HUES48 (cell line): ENCODE results near the gene LAMC2.
"Not testable (repeated sequence)": the region's sequence is repeated elsewhere in the genome, so short reads cannot be mapped to it uniquely, and the experiment has no call there.

Source experiments
- H3K27ac ChIP-seq: one replicate; pipeline ENCODE4 v1.7.0; 2013; ENCODE audit warnings: low read depth, low read length, inconsistent platforms
- H3K27me3 ChIP-seq: 2 replicates; pipeline ENCODE4 v1.6.1; 2013; ENCODE audit warnings: mild to moderate bottlenecking, low read length; ENCODE audit not compliant: control insufficient read depth, insufficient read depth
- H3K36me3 ChIP-seq: 2 replicates; pipeline ENCODE4 v1.6.1; 2013; ENCODE audit warnings: low read length; ENCODE audit not compliant: control insufficient read depth, insufficient read depth
- H3K4me1 ChIP-seq: 2 replicates; pipeline ENCODE4 v1.6.1; 2013; ENCODE audit warnings: mild to moderate bottlenecking, low read length; ENCODE audit not compliant: control insufficient read depth, insufficient read depth
- H3K4me3 ChIP-seq: 2 replicates; pipeline ENCODE4 v1.5.1; 2013; ENCODE audit warnings: mild to moderate bottlenecking, low read depth, low read length
- H3K9ac ChIP-seq: 2 replicates; pipeline ENCODE4 v1.6.1; 2013; ENCODE audit warnings: mild to moderate bottlenecking, low read depth, low read length, moderate library complexity
- H3K9me3 ChIP-seq: 2 replicates; pipeline ENCODE4 v1.6.1; 2013; ENCODE audit warnings: low read length; ENCODE audit not compliant: control insufficient read depth, insufficient read depth

LAMC2 gene

DNA sequence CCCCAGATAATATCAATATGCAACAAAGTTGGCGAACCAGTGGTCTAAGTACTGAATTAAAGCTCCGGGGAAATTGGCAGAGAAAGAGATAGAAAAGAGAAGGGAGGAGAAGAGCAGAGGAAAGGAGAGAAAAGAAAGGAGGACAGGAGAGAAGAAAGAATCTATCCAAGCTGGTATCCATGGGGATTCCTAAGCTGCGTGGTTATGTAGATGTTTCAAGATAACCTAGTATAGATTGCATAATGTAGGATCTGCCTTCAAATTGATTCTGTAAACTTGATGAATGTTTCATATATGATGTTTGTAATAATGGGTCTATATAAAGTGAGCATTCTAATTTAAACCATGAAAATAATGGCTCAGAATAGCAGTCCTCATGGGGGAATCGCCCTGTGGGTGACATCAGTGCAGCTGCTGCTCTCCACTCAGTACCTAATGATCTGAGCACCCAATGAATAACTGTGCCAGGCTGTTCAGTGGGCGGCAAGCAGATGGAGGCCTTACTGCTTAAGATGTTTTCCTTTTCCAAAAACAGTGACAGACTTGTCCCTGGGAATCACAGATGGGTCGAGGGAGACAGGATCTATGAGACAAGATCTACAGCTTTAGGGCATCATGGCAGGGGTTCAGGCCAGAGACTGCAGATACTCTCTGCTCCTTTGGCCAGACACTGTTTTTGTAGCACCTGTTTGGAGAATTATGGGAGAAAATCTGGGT is 78.0 kb downstream of the LAMC2 start:
- Histone ChIP-seq H3K4me3 (no peak overlapping the region), H3K9ac (no peak overlapping the region), H3K9me3 (no peaks in the 10 kb centered on the region), H3K4me1 (peaks cover 5% of the 10 kb centered on the region; the same call in 1 of the 2 replicates), H3K27ac (no peak overlapping the region), H3K27me3 (no peaks in the 10 kb centered on the region), H3K36me3 (no peaks in the 10 kb centered on the region)

- Histone ChIP-seq H3K9me3 (no peaks in the 10 kb centered on the region), H3K9ac (no peak overlapping the region), H3K36me3 (no peaks in the 10 kb centered on the region), H3K27me3 (no peaks in the 10 kb centered on the region), H3K4me3 (no peak overlapping the region), H3K4me1 (no peaks in the 10 kb centered on the region), H3K27ac (no peak overlapping the region)
These were observed 81.8 kb downstream of the LAMC2 start for GRCh38 chr1:183267646-183268431.

GRCh38 chr1:183270541-183271141 is 84.6 kb downstream of the LAMC2 start:
- H3K27me3 ChIP-seq = no peaks in the 10 kb centered on the region
- H3K27ac ChIP-seq = no peak overlapping the region
- H3K4me3 ChIP-seq = no peak overlapping the region
- no peaks in the 10 kb centered on the region for H3K4me1 ChIP-seq
- H3K9ac ChIP-seq = no peak overlapping the region
- H3K36me3 ChIP-seq = no peaks in the 10 kb centered on the region
- no peaks in the 10 kb centered on the region for H3K9me3 ChIP-seq

- Histone ChIP-seq H3K27ac (no peak overlapping the region), H3K4me1 (no peaks in the 10 kb centered on the region), H3K27me3 (no peaks in the 10 kb centered on the region), H3K9me3 (no peaks in the 10 kb centered on the region), H3K4me3 (no peak overlapping the region), H3K9ac (no peak overlapping the region), H3K36me3 (no peaks in the 10 kb centered on the region)
These were observed 86.4 kb downstream of the LAMC2 start for GRCh38 chr1:183272390-183272848.

GRCh38 chr1:183273300-183273699 is 87.2 kb downstream of the LAMC2 start:
- Histone ChIP-seq H3K9me3 (no peaks in the 10 kb centered on the region), H3K4me1 (peaks cover 3% of the 10 kb centered on the region), H3K27ac (no peak overlapping the region), H3K36me3 (no peaks in the 10 kb centered on the region), H3K27me3 (no peaks in the 10 kb centered on the region), H3K4me3 (no peak overlapping the region), H3K9ac (no peak overlapping the region)

DNA sequence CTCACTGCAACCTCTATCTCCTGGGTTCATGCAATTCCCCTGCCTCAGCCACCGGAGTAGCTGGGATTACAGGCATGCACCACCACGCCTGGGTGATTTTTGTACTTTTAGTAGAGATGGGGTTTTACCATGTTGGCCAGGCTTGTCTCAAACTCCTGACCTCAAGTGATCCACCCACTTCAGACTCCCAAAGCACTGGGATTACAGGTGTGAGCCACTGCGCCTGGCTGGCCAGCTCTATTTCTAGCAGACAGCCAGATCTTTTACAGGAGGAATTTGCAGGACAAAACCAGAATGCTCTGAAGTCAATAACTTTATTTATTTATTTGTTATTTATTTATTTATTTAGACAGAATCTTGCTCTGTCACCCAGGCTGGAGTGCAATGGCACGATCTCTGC is 87.9 kb downstream of the LAMC2 start:
- H3K27ac ChIP-seq, H3K4me1 ChIP-seq: not testable (repeated sequence)

GRCh38 chr1:183274836-183275235 is 88.8 kb downstream of the LAMC2 start:
- no peak overlapping the region for H3K4me3 ChIP-seq
- H3K27me3 ChIP-seq = no peaks in the 10 kb centered on the region
- H3K4me1 ChIP-seq = peaks cover 18% of the 10 kb centered on the region
- H3K27ac ChIP-seq = no peak overlapping the region
- H3K9ac ChIP-seq = no peak overlapping the region
- no peaks in the 10 kb centered on the region for H3K9me3 ChIP-seq
- H3K36me3 ChIP-seq = no peaks in the 10 kb centered on the region

More for the DNA sequence above, 87.9 kb downstream of the LAMC2 start:
- not testable (repeated sequence) for H3K9me3 ChIP-seq, H3K9ac ChIP-seq, H3K27me3 ChIP-seq, H3K36me3 ChIP-seq, H3K4me3 ChIP-seq

DNA sequence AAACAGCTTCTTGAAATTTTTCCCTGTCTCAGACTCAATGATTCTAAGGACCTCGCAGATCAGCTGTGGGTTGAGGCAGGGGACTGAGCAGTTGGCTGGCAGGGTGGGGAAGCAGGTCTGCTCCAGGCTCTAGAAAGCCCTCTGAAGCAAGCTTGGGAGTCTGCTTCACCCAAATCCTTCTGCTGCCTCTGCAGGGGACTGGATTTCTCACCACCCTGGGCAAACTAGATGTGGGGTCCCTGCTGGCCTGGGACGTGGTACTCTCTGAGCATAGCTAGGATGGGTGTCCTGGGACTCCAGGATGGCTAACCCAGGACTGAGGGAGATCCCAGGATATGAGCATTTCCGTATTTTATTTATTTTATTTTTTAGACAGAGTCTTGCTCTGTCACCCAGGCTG is 89.3 kb downstream of the LAMC2 start:
- no peak overlapping the region for H3K9ac ChIP-seq
- no peaks in the 10 kb centered on the region for H3K27me3 ChIP-seq
- no peak overlapping the region for H3K27ac ChIP-seq
- peaks cover 19% of the 10 kb centered on the region for H3K4me1 ChIP-seq
- H3K4me3 ChIP-seq = no peak overlapping the region
- H3K36me3 ChIP-seq = no peaks in the 10 kb centered on the region
- H3K9me3 ChIP-seq = no peaks in the 10 kb centered on the region

DNA sequence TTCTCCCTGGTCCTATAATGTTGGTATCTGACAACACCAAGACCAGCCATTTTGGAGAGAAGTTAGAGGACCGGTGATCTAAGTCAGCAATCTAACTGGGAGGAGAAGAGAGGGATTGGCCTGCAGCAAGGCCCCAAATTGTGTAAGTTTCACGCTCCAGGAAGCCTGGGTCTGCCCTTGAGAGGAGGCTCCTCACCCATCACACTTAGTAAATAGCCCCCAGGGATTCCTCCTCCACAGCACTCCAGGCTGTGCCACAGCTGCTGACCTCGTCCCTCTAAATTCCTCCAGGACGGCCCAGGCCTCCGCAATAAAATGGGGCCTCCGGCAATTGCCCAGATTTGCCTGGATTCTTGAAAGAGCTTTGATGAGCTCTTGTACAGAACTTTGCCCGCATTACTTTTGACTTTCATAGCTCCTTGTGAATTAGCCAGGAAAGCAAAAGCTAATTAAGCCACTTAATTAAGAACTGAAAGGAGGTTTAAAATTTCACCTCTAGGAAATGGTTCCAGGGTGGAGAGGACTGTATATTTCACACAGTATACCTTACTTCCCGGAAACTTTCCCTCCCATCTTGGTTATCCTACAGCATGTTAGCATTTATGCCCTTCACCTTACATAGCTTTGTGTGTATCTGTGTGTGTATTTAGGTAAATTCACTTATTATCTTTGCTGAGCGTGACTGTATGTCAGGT is 90.5 kb downstream of the LAMC2 start:
- no peaks in the 10 kb centered on the region for H3K9me3 ChIP-seq
- no peak overlapping the region for H3K9ac ChIP-seq
- H3K27ac ChIP-seq = no peak overlapping the region
- H3K4me3 ChIP-seq = no peak overlapping the region
- peaks cover 19% of the 10 kb centered on the region for H3K4me1 ChIP-seq
- no peaks in the 10 kb centered on the region for H3K27me3 ChIP-seq
- H3K36me3 ChIP-seq = no peaks in the 10 kb centered on the region

DNA sequence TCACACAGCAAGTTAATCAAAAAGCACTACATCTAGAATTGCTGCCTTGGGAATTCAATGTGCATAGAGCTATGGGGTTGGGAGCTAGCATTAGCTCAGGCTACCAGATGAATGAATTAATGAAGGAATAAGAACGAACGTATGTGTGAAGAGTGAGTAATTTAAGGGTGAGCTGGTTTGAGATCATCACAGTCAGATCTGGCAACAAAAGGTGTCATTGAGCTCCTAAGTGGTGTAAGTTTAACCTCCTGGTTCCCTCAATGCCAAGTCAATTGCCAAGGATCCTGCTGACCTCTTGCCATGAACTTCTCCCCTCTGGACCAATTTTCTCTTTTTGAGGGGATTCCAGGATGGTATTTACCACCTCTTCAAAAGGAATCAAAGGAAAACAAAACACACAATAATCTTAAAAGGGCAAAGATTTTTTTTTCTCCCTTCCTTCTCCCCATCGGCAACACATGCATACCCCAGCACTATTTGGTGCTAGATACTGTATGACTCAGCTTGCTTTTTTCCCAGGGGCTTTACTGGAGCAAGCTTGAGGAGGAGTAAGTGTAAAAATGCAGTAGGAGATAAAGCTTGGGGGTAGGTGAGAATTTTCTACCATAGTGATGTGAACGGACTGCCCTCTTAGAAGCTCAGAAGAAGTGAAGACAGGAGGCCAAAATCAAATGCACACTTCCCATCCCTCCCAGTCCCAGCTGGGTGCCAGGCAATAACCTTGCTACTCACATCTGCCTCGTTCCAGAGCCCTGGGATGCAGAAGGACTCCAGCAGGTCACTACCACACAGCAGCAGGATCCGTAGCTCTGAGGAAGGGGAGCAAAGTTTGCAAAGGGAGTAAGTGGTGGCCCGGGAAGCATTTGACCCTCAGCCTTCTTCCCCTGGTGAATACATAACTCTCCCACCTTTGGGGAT is 92.0 kb downstream of the LAMC2 start:
- Histone ChIP-seq H3K27ac (peak overlapping the region; percentile 87), H3K9ac (no peak overlapping the region), H3K36me3 (no peaks in the 10 kb centered on the region), H3K9me3 (no peaks in the 10 kb centered on the region), H3K4me3 (no peak overlapping the region), H3K27me3 (no peaks in the 10 kb centered on the region), H3K4me1 (peaks cover 25% of the 10 kb centered on the region)
